Transverse colon (tissue), 4 donors: Measurements from ENCODE around the gene PON3.

ENCODE experiments used
- CTCF ChIP-seq, 5 experiments: fragments of 200-600 bp in 3 of 5; fragments of 450-650 bp in 2 of 5; sonication (generic) in 3 of 5; IDR thresholded peaks; 1 replicate in 2 of 5; 2 replicates in 3 of 5; pipeline ENCODE4 v1.5.1; 2016 to 2017; ENCODE audit warnings: antibody characterized with exemption in 5 of 5, inconsistent platforms in 3 of 5, mild to moderate bottlenecking in 2 of 5, moderate library complexity in 1 of 5
- POLR2A ChIP-seq: fragments of 450-650 bp; IDR thresholded peaks from one replicate; pipeline ENCODE4 v1.6.1; 2016; ENCODE audit warnings: antibody characterized with exemption, mild to moderate bottlenecking, moderate library complexity
- POLR2AphosphoS5 ChIP-seq, 3 donors: sonication (generic); formaldehyde crosslinking; IDR thresholded peaks; one replicate each; pipeline ENCODE4 v1.6.1; 2016; ENCODE audit warnings: antibody characterized with exemption in 3 of 3

- TF ChIP-seq CTCF (IDR thresholded peaks at IDR 0.05): no peak
- no peak for TF ChIP-seq POLR2AphosphoS5 (IDR thresholded peaks at IDR 0.05)
- no peak for TF ChIP-seq POLR2A
These were observed 44.3 kb upstream of the PON3 start for GRCh38 chr7:95440394-95441038.
